ENCODE data around the gene MAFG.

The MAFG gene

DNA sequence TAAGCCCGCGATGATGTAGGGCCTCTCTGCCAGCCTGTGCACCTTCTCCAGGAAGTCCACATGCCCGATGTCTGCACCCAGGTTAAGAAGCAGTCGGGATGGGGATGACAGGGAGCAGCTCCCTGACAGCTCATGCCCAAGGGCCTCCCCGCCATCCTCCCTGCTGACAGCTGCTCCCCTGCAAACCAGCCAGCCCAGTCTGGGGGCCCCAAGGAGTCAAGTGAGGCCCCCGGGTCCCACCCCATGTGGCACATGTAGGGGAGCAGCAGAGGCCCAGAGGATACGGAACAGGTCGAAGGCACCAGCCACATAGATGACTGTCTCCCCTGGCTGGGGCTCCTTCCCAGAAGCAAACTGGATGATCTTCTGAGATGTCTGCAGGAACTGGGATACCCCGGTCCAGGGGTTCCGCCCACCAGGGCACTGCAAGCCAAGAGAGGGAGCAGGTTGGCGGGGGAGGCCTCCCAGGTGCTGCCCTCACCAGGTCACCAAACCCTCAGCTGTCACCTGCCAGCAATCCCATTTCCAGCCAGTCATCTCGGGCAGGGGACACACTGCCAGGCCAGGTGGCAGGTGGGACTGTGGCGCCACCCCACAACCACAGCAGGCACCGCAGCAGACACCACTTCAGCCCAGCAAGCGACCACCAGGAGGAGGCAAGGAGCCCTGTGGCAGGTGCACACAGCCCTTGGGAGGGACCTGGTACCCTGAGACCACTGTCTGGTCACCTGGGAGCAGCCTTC is 20.9 kb downstream of the MAFG start:
- Histone ChIP-seq H3K36me3 (replicated peaks; ENCODE audit: insufficient read depth, low read length) (no peaks in the 10 kb centered on the region), H3K4me3 (ENCODE audit: low read length) (no peak overlapping the region), H3K9me3 (replicated peaks; ENCODE audit: insufficient read depth, low read length) (no peaks in the 10 kb centered on the region), H3K4me1 (ENCODE audit: low read length) (peaks cover 7% of the 10 kb centered on the region), H2AFZ (ENCODE audit: low read length) (no peak overlapping the region), H3K27me3 (replicated peaks; ENCODE audit: insufficient read depth, low read length) (no peaks in the 10 kb centered on the region; the same call in 1 of the 2 replicates), H3K9ac (ENCODE audit: low read length) (no peak overlapping the region), H3K4me2 (ENCODE audit: low read depth, low read length) (no peak overlapping the region), H3K27ac (ENCODE audit: low read length) (no peak overlapping the region), H3F3A (ENCODE audit: insufficient read depth, low read length) (no peaks in the 10 kb centered on the region; the same call in 1 of the 2 replicates), H3K79me2 (ENCODE audit: low read length) (peaks cover 18% of the 10 kb centered on the region), H3K9me2 (replicated peaks; ENCODE audit: insufficient read depth, low read length) (no peaks in the 10 kb centered on the region), H4K20me1 (ENCODE audit: insufficient read depth, low read length) (no peaks in the 10 kb centered on the region)
- DNase-seq, result no peak
- TF ChIP-seq EZH2phosphoT487 (IDR thresholded peaks at IDR 0.05; ENCODE audit: low read length), result no peak
- TF ChIP-seq, protein P1, sequence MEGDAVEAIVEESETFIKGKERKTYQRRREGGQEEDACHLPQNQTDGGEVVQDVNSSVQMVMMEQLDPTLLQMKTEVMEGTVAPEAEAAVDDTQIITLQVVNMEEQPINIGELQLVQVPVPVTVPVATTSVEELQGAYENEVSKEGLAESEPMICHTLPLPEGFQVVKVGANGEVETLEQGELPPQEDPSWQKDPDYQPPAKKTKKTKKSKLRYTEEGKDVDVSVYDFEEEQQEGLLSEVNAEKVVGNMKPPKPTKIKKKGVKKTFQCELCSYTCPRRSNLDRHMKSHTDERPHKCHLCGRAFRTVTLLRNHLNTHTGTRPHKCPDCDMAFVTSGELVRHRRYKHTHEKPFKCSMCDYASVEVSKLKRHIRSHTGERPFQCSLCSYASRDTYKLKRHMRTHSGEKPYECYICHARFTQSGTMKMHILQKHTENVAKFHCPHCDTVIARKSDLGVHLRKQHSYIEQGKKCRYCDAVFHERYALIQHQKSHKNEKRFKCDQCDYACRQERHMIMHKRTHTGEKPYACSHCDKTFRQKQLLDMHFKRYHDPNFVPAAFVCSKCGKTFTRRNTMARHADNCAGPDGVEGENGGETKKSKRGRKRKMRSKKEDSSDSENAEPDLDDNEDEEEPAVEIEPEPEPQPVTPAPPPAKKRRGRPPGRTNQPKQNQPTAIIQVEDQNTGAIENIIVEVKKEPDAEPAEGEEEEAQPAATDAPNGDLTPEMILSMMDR (IDR thresholded peaks at IDR 0.05; ENCODE audit: low read length), result peak; percentile 15; the same call in 1 of the 2 replicates

DNA sequence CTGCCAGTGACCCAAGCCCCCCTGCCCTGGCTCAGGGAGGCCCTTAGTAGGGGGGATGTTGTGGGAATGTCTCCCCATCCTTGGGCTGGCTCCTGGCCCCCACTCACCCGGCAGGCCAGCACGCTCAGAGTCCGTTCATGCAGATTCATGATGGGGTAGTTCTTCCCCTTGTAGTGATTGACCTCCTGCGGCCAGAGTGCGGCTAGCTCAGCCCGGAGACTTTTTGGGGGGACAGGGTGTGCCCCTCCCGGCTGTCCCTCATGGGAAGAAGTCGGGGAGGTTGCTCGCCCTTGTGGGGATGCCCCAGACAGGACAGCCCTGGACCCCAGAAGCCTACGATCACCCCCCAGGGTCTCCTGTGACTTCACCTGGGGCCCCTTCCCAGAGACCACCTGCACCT is 21.5 kb downstream of the MAFG start:
- Histone ChIP-seq H3F3A (ENCODE audit: insufficient read depth, low read length) (no peaks in the 10 kb centered on the region; the same call in 1 of the 2 replicates), H2AFZ (ENCODE audit: low read length) (no peak overlapping the region), H3K9ac (ENCODE audit: low read length) (no peak overlapping the region), H3K9me3 (replicated peaks; ENCODE audit: insufficient read depth, low read length) (no peaks in the 10 kb centered on the region), H3K27me3 (replicated peaks; ENCODE audit: insufficient read depth, low read length) (no peaks in the 10 kb centered on the region; the same call in 1 of the 2 replicates), H3K36me3 (replicated peaks; ENCODE audit: insufficient read depth, low read length) (no peaks in the 10 kb centered on the region), H3K9me2 (replicated peaks; ENCODE audit: insufficient read depth, low read length) (no peaks in the 10 kb centered on the region), H3K27ac (ENCODE audit: low read length) (no peak overlapping the region), H4K20me1 (ENCODE audit: insufficient read depth, low read length) (no peaks in the 10 kb centered on the region), H3K4me3 (ENCODE audit: low read length) (no peak overlapping the region), H3K4me2 (ENCODE audit: low read depth, low read length) (no peak overlapping the region), H3K79me2 (ENCODE audit: low read length) (peaks cover 18% of the 10 kb centered on the region), H3K4me1 (ENCODE audit: low read length) (peaks cover 7% of the 10 kb centered on the region)
- no peak for DNase-seq
- TF ChIP-seq EZH2phosphoT487 (IDR thresholded peaks at IDR 0.05; ENCODE audit: low read length) (no peak), EZH2 (optimal IDR thresholded peaks at IDR 0.05; ENCODE audit: low read depth, low read length) (no peak)
- TF ChIP-seq, protein P1 (IDR thresholded peaks at IDR 0.05; ENCODE audit: low read length), result no peak

DNA sequence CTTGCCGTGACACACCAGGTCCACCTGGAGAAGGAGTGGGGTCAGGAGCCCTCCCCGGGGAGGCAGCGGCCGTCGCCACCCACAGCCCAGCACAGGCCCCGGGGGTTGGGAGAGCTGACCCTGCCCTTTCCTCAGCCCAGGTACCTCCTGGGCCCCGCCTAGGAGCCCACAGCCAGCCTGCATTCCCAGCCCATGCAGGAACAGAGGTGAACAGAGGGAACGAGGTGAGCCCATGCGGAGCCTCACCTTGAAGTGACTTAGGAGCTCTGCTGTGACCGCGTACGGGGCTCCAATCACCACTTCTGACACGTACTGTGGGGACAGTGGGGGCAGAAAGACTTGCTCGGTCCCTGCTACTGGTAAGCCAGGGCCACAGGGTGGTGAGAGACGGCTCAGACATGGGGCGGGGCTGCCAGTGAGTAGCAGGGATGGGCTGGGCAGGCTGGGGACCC is 22.1 kb downstream of the MAFG start:
- Histone ChIP-seq H3K9me3 (replicated peaks; ENCODE audit: insufficient read depth, low read length) (no peaks in the 10 kb centered on the region), H3K9ac (ENCODE audit: low read length) (no peak overlapping the region), H3K4me2 (ENCODE audit: low read depth, low read length) (no peak overlapping the region), H3K4me3 (ENCODE audit: low read length) (no peak overlapping the region), H3K79me2 (ENCODE audit: low read length) (peaks cover 14% of the 10 kb centered on the region), H3K27ac (ENCODE audit: low read length) (no peak overlapping the region), H2AFZ (ENCODE audit: low read length) (no peak overlapping the region), H3K27me3 (replicated peaks; ENCODE audit: insufficient read depth, low read length) (no peaks in the 10 kb centered on the region; the same call in 1 of the 2 replicates), H3K36me3 (replicated peaks; ENCODE audit: insufficient read depth, low read length) (no peaks in the 10 kb centered on the region), H3K4me1 (ENCODE audit: low read length) (peaks cover 7% of the 10 kb centered on the region), H4K20me1 (ENCODE audit: insufficient read depth, low read length) (no peaks in the 10 kb centered on the region), H3F3A (ENCODE audit: insufficient read depth, low read length) (no peaks in the 10 kb centered on the region; the same call in 1 of the 2 replicates), H3K9me2 (replicated peaks; ENCODE audit: insufficient read depth, low read length) (no peaks in the 10 kb centered on the region)
- no peak for DNase-seq
- TF ChIP-seq, protein P1 (IDR thresholded peaks at IDR 0.05; ENCODE audit: low read length), result no peak
- no peak for TF ChIP-seq EZH2 (optimal IDR thresholded peaks at IDR 0.05; ENCODE audit: low read depth, low read length)
- TF ChIP-seq EZH2phosphoT487 (IDR thresholded peaks at IDR 0.05; ENCODE audit: low read length), result no peak

All from MM.1S (cell line).